Pancreas (tissue), 10 donors: Measurements from ENCODE around the gene MYO3A. TPM values are rescaled to one million over a fixed set of nuclear protein-coding genes. Genes with fewer than 3 reads are reported as not detected.
"Not testable (repeated sequence)": the region's sequence is repeated elsewhere in the genome, so short reads cannot be mapped to it uniquely, and the experiment has no call there.

Experiments used
- ATAC-seq, 4 donors: fragments of 200-7000 bp; cut with Tn5 transposase; one replicate each; pipeline versions ENCODE4 v1.8.0 to v1.9.1; 2020; ENCODE audit warnings: mild to moderate bottlenecking in 4 of 4, moderate library complexity in 4 of 4
- DNase-seq, 6 donors: peaks; one replicate each; pipeline ENCODE4 v3.0.0-alpha.2; 2020
- FAIRE-seq: peaks from 2 replicates; lab custom pipeline; 2012; peaks lifted over from hg19 to GRCh38; lab: Jason Lieb, UNC
- H3K27ac ChIP-seq, 4 donors: fragments of 200-600 bp; sonication (generic); 1 replicate in 3 of 4; 2 replicates in 1 of 4; pipeline versions ENCODE4 v1.5.0 to v1.8.0; 2020
- H3K27me3 ChIP-seq, 4 donors: fragments of 200-600 bp; one replicate each; pipeline ENCODE4 v1.8.0; 2021
- H3K36me3 ChIP-seq, 3 donors: fragments of 200-600 bp; sonication (generic) in 1 of 3; one replicate each; pipeline versions ENCODE4 v1.5.0 to v1.8.0; 2020 to 2021
- H3K4me1 ChIP-seq, 3 donors: fragments of 200-600 bp; one replicate each; pipeline ENCODE4 v1.8.0; 2021
- H3K4me3 ChIP-seq, 4 donors: fragments of 200-600 bp; sonication (generic) in 2 of 4; one replicate each; pipeline versions ENCODE4 v1.5.0 to v1.8.0; 2020 to 2021
- H3K9me3 ChIP-seq, 4 donors: fragments of 200-600 bp; one replicate each; pipeline ENCODE4 v1.8.0; 2021
- WGBS, 2 donors: extraction: QIAGEN DNeasy Blood & Tissue Kit; methylation state at CpG; one replicate each; pipeline ENCODE4 v1.1.7; 2013; 5-methylcytosine and 5-hydroxymethylcytosine counted together
- intact Hi-C, 3 donors: fragments of 100-400 bp; cut with DNase I; formaldehyde crosslinking; loops; one replicate each; pipeline versions ENCODE4 v1.11.1 to v1.14.2; 2022
- polyA plus RNA-seq, 2 donors: library from polyadenylated mRNA; stranded (reverse); fragments of 200-250 nt; gene quantifications; one replicate each; pipeline ENCODE4 v1.2.3, GENCODE V29; 2013
- total RNA-seq, 6 donors: library from RNA; stranded (reverse); fragmentation: NEBNext Ultra II Directional in 4 of 6; extraction: Animal tissue kit (Norgen Biotek cat#: 25700) in 4 of 6; gene quantifications; one replicate each; pipeline versions ENCODE4 v1.2.1 to v1.2.4, GENCODE V29; 2021 to 2023
- TF ChIP-seq, protein P1 (sequence below), 4 donors: fragments of 200-600 bp; sonication (generic) in 3 of 4; IDR thresholded peaks; one replicate each; pipeline versions ENCODE4 v1.5.0 to v1.8.0; 2021; ENCODE audit warnings: antibody characterized with exemption in 4 of 4
- donor health status: healthy with polysubstance abuse.
- donor health status: DM: no; HTN: no; CAD: no; lungs with moderate emphysema.
- donor health status: DM: no; HTN: no; CAD: no.
- donor health status: control.
- donor health status: control.
- donor health status: Bipolar disorder and iron deficiency.
- donor health status: DM: yes; HTN: yes; CAD: no.
- donor health status: DM: no; HTN: no; CAD: no.
- donor health status: DM: no; HTN: no; CAD: no.
- donor health status: DM: yes; HTN: yes; CAD: no.

MYO3A gene
- total and polyA plus RNA-seq, 8 donors, result 0.85 to 14.3 (median 1.9) TPM

DNA sequence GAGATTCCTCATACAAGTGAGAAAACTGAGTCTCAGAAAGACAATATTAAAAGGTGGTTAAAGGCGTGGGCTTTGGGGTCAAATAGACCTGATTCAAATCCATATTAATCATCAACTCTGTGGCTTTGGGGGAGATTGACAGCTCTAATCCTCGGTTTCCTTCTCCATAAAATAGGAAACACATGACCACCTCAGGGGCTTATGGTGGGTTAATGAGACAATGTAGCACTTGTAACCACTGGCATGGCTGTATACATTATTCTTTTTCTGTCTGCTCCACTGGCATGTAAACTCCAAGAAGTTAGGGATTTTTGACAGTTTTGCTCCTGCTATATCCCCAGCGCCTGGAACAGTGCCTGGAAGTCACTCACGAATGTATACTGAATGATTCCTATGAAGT, 161.8 kb downstream of the MYO3A start:
- TF ChIP-seq, protein P1, sequence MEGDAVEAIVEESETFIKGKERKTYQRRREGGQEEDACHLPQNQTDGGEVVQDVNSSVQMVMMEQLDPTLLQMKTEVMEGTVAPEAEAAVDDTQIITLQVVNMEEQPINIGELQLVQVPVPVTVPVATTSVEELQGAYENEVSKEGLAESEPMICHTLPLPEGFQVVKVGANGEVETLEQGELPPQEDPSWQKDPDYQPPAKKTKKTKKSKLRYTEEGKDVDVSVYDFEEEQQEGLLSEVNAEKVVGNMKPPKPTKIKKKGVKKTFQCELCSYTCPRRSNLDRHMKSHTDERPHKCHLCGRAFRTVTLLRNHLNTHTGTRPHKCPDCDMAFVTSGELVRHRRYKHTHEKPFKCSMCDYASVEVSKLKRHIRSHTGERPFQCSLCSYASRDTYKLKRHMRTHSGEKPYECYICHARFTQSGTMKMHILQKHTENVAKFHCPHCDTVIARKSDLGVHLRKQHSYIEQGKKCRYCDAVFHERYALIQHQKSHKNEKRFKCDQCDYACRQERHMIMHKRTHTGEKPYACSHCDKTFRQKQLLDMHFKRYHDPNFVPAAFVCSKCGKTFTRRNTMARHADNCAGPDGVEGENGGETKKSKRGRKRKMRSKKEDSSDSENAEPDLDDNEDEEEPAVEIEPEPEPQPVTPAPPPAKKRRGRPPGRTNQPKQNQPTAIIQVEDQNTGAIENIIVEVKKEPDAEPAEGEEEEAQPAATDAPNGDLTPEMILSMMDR (IDR thresholded peaks at IDR 0.05), result no peak
- 59 to 64% methylated on average over 4 of the region's 4 CpGs for WGBS, 2 donors
- H3K27me3 ChIP-seq, result no peaks in the 10 kb centered on the region
- H3K36me3 ChIP-seq, result no peaks in the 10 kb centered on the region
- no peaks in the 10 kb centered on the region for H3K9me3 ChIP-seq
- H3K27ac ChIP-seq, result no peak overlapping the region
- DNase-seq, result no peak
- ATAC-seq, result no peak
- no peak for FAIRE-seq
- intact Hi-C loops, result no loop called here
- no peak overlapping the region for H3K4me3 ChIP-seq
- no peaks in the 10 kb centered on the region for H3K4me1 ChIP-seq

GRCh38 chr10:26097549-26097948, 163.5 kb downstream of the MYO3A start:
- H3K4me3 ChIP-seq, intact Hi-C loops, H3K9me3 ChIP-seq, H3K27me3 ChIP-seq, H3K4me1 ChIP-seq, H3K36me3 ChIP-seq, ATAC-seq, DNase-seq, FAIRE-seq, H3K27ac ChIP-seq: not testable (repeated sequence)
- WGBS, 2 donors, result 55 to 66% methylated on average over 1 of the region's 1 CpG

DNA sequence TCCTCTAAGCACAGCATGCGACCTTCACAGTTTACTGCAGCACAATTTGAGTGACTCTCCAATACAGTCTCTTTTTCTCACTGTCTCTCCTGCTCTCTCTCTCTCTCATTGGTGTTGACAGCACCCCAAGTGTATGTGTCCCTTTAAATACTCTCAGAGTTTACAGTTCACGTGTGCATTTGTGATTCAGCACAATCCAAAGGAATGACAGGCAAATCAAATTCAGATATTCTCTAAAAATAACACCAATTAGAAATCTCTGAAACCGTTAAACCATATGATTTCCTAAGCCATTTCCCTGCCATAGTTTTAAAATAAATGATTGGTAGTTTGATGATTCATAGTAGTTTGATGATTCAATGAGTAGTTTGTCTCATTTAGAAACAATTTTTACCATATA, 178.5 kb downstream of the MYO3A start:
- TF ChIP-seq, protein P1 (IDR thresholded peaks at IDR 0.05), result no peak
- ATAC-seq (no peak), FAIRE-seq (no peak), DNase-seq (no peak)
- Histone ChIP-seq H3K27ac (no peak overlapping the region), H3K4me3 (no peak overlapping the region), H3K4me1 (no peaks in the 10 kb centered on the region), H3K27me3 (peaks cover 0 to 2% (median 0%) of the 10 kb centered on the region in 4 donors), H3K36me3 (no peaks in the 10 kb centered on the region), H3K9me3 (no peaks in the 10 kb centered on the region)
- 24 to 33% methylated on average over 3 of the region's 3 CpGs for WGBS, 2 donors
- intact Hi-C loops, result no loop called here

- no peaks in the 10 kb centered on the region for H3K36me3 ChIP-seq
- ATAC-seq, result no peak
- no peak for FAIRE-seq
- 61 to 67% methylated on average over 3 of the region's 3 CpGs for WGBS, 2 donors
- H3K9me3 ChIP-seq, result no peaks in the 10 kb centered on the region
- H3K4me3 ChIP-seq, result no peak overlapping the region
- no peak for DNase-seq
- TF ChIP-seq, protein P1 (IDR thresholded peaks at IDR 0.05), result no peak
- intact Hi-C loops, result no loop called here
- H3K27ac ChIP-seq, result no peak overlapping the region
- peaks cover 0 to 4% (median 0%) of the 10 kb centered on the region in 4 donors for H3K27me3 ChIP-seq
- H3K4me1 ChIP-seq, result no peaks in the 10 kb centered on the region
These were observed 204.6 kb downstream of the MYO3A start for GRCh38 chr10:26138613-26139012.

GRCh38 chr10:26156019-26156418, 222.0 kb downstream of the MYO3A start:
- DNase-seq (no peak), ATAC-seq (no peak), FAIRE-seq (no peak)
- no peaks in the 10 kb centered on the region for H3K27me3 ChIP-seq
- 63 to 83% methylated on average over 7 of the region's 7 CpGs for WGBS, 2 donors
- H3K9me3 ChIP-seq, result no peaks in the 10 kb centered on the region
- TF ChIP-seq, protein P1 (IDR thresholded peaks at IDR 0.05), result no peak
- no peaks in the 10 kb centered on the region for H3K4me1 ChIP-seq
- intact Hi-C loops, result no loop called here
- H3K4me3 ChIP-seq, result no peak overlapping the region
- no peak overlapping the region for H3K27ac ChIP-seq
- H3K36me3 ChIP-seq, result no peaks in the 10 kb centered on the region
